Fibroblast of lung (primary cell): ENCODE results near the gene TIAM2.

ENCODE experiments used
- EZH2 ChIP-seq: IDR thresholded peaks from 2 replicates; pipeline ENCODE4 v1.5.1; 2012; ENCODE audit warnings: low read length, control low read depth, mild to moderate bottlenecking; ENCODE audit errors: missing control alignments
- TF ChIP-seq, protein P1 (sequence below), 2 donors: IDR thresholded peaks in 1 of 2; conservative IDR thresholded peaks in 1 of 2; 1 replicate in 1 of 2; 2 replicates in 1 of 2; pipeline ENCODE4 v1.5.1; 2011 to 2012; ENCODE audit warnings: low read length in 2 of 2, control low read depth in 1 of 2, inconsistent platforms in 1 of 2, low read depth in 1 of 2, mild to moderate bottlenecking in 1 of 2

DNA sequence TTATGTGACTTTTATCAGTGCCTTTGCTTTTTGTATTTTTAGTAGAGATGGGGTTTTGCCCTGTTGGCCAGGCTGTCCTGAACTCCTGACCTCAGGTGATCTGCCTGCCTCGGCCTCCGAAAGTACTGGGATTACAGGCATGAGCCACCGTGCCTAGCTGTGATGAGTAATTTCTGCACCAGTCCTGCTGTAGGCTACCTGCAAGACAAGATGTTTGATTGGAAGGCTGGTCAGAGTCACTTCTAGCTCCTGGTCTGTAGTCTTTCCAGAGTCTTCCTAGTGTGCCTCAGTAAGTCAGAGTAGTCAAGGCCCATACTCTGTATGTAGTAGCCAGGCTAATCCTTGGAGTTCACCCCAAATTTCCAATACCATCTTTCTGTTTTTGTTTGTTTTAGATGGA lies 8.9 kb downstream of the TIAM2 start:
- TF ChIP-seq, protein P1, sequence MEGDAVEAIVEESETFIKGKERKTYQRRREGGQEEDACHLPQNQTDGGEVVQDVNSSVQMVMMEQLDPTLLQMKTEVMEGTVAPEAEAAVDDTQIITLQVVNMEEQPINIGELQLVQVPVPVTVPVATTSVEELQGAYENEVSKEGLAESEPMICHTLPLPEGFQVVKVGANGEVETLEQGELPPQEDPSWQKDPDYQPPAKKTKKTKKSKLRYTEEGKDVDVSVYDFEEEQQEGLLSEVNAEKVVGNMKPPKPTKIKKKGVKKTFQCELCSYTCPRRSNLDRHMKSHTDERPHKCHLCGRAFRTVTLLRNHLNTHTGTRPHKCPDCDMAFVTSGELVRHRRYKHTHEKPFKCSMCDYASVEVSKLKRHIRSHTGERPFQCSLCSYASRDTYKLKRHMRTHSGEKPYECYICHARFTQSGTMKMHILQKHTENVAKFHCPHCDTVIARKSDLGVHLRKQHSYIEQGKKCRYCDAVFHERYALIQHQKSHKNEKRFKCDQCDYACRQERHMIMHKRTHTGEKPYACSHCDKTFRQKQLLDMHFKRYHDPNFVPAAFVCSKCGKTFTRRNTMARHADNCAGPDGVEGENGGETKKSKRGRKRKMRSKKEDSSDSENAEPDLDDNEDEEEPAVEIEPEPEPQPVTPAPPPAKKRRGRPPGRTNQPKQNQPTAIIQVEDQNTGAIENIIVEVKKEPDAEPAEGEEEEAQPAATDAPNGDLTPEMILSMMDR (conservative IDR thresholded peaks at IDR 0.05 in 1 of 2, IDR thresholded peaks at IDR 0.05 in 1 of 2; ENCODE audit: low read depth in 1 of 2, low read length in 2 of 2), result no peak
- TF ChIP-seq EZH2, result no peak
